T-cell (primary cell): ENCODE measurements around the gene BCR. TPM values are rescaled to one million over a fixed set of nuclear protein-coding genes. Genes with fewer than 3 reads are reported as not detected.

Source experiments
- ATAC-seq, 4 experiments: fragments of 200-7000 bp in 3 of 4; fragments of 150-1000 bp in 1 of 4; cut with Tn5 transposase; replicated peaks in 1 of 4; 1 replicate in 3 of 4; 2 replicates in 1 of 4; pipeline ENCODE4 v1.10.0; 2021; ENCODE audit warnings: moderate library complexity in 3 of 4, mild to moderate bottlenecking in 2 of 4, moderate number of reproducible peaks in 1 of 4
- CTCF ChIA-PET, 2 donors: fragments of 300-600 bp; sonication (Branson Sonifier 250); formaldehyde crosslinking; loops; one replicate each; lab custom pipeline; 2022; ENCODE audit warnings: antibody characterized with exemption in 2 of 2; lab: Charles Lee
- POLR2A ChIA-PET, 2 donors: fragments of 300-600 bp; sonication (Branson Sonifier 250); formaldehyde crosslinking; loops; one replicate each; lab custom pipeline; 2022; ENCODE audit warnings: antibody characterized with exemption in 2 of 2; lab: Charles Lee
- DNase-seq, 35 experiments: peaks; one replicate each; pipeline versions ENCODE4 v3.0.0 to v3.0.0-alpha.2; 2013 to 2023
- H3K27ac ChIP-seq: one replicate; pipeline ENCODE4 v1.5.1; 2013; ENCODE audit warnings: low read length
- H3K27me3 ChIP-seq, 2 experiments: replicated peaks in 1 of 2; 1 replicate in 1 of 2; 2 replicates in 1 of 2; pipeline versions ENCODE4 v1.6.1 to v1.7.0; 2013; ENCODE audit warnings: low read length in 1 of 2, mixed read lengths in 1 of 2; ENCODE audit not compliant: control insufficient read depth in 2 of 2, insufficient read depth in 2 of 2; ENCODE audit errors: extremely low read depth in 1 of 2
- H3K36me3 ChIP-seq, 2 donors: 1 replicate in 1 of 2; 2 replicates in 1 of 2; pipeline versions ENCODE4 v1.6.1 to v1.7.0; 2013; ENCODE audit warnings: low read length in 1 of 2; ENCODE audit not compliant: control insufficient read depth in 2 of 2, insufficient read depth in 1 of 2; ENCODE audit errors: extremely low read depth in 1 of 2
- H3K4me1 ChIP-seq, 2 experiments: 1 replicate in 1 of 2; 2 replicates in 1 of 2; pipeline versions ENCODE4 v1.6.1 to v1.7.0; 2013; ENCODE audit warnings: low read length in 2 of 2, mixed read lengths in 1 of 2; ENCODE audit not compliant: insufficient read depth in 2 of 2, control insufficient read depth in 1 of 2; ENCODE audit errors: extremely low read depth in 1 of 2
- H3K4me3 ChIP-seq, 2 donors: 1 replicate in 1 of 2; 2 replicates in 1 of 2; pipeline versions ENCODE4 v1.5.1 to v1.7.0; 2013; ENCODE audit warnings: mild to moderate bottlenecking in 2 of 2, low read length in 1 of 2, moderate library complexity in 1 of 2; ENCODE audit not compliant: control insufficient read depth in 1 of 2; ENCODE audit errors: extremely low read depth in 1 of 2
- H3K9me3 ChIP-seq: 2 replicates; pipeline ENCODE4 v1.7.0; 2013
- H3K27ac Mint-ChIP-seq, 2 donors: one replicate each; pipeline ENCODE4 v1.8.0; 2020 to 2021; ENCODE audit warnings: mild to moderate bottlenecking in 2 of 2, mixed read lengths in 2 of 2
- H3K27me3 Mint-ChIP-seq, 2 donors: one replicate each; pipeline ENCODE4 v1.8.0; 2021 to 2022; ENCODE audit warnings: mixed read lengths in 2 of 2
- H3K36me3 Mint-ChIP-seq: one replicate; pipeline ENCODE4 v1.8.0; 2021; ENCODE audit warnings: mixed read lengths
- H3K4me1 Mint-ChIP-seq, 3 donors: one replicate each; pipeline ENCODE4 v1.8.0; 2020 to 2022; ENCODE audit warnings: mixed read lengths in 3 of 3, mild to moderate bottlenecking in 1 of 3
- H3K4me3 Mint-ChIP-seq, 3 donors: one replicate each; pipeline ENCODE4 v1.8.0; 2020 to 2022; ENCODE audit warnings: mild to moderate bottlenecking in 3 of 3, mixed read lengths in 3 of 3, moderate library complexity in 3 of 3
- H3K9me3 Mint-ChIP-seq, 3 donors: one replicate each; pipeline ENCODE4 v1.8.0; 2020 to 2022; ENCODE audit warnings: mixed read lengths in 3 of 3
- WGBS: methylation state at CpG from one replicate; pipeline ENCODE4 v1.1.5; 2013; ENCODE audit warnings: missing lambda C conversion rate; ENCODE audit not compliant: insufficient coverage; 5-methylcytosine and 5-hydroxymethylcytosine counted together
- total RNA-seq, 35 experiments: library from RNA in 6 of 35; stranded (reverse) in 6 of 35; fragments of 120-200 nt in 1 of 35; gene quantifications; one replicate each; pipeline versions ENCODE4 v1.2.1 to v1.2.4 and lab custom pipeline; 2013 to 2026

The BCR gene
- total RNA-seq, 5 donors from 2014 or later (not counting 1 experiment from before 2014, with no cell fraction given) = 74.6 to 103 (median 85.5) TPM

DNA sequence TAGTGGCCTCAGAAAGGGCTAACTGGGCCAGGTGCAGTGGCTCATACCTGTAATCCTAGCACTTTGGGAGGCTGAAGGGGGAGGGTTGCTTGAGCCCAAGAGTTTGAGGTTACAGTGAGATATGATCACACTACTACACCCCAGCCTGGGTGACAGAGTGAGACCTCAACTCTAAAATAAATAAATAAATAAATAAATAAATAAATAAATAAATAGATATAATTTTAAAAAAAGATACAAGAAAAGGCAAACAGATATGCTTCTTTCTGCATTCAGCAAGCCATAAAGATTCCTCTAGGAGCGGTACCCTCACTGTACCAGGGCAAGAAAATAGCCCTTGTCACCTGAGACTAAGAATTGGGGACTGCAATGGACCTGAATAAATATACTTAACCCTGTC, 37.2 kb upstream of the BCR start:
- Mint-ChIP-seq H3K27ac (peak overlapping the region; percentile 88 to 89), H3K4me3 (peak overlapping the region in 2 of 3 donors; percentile 58 to 75), H3K9me3 (no peaks in the 10 kb centered on the region), H3K27me3 (no peaks in the 10 kb centered on the region), H3K36me3 (no peaks in the 10 kb centered on the region), H3K4me1 (peaks cover 58 to 72% (median 60%) of the 10 kb centered on the region in 3 donors)
- H3K4me3 ChIP-seq = no peak overlapping the region
- H3K27ac ChIP-seq = peak overlapping the region; percentile 90
- peaks cover 25 to 79% of the 10 kb centered on the region in 2 experiments for H3K4me1 ChIP-seq
- ATAC-seq = no peak
- DNase-seq = no peak
- ChIA-PET POLR2A (no interaction called here), CTCF (no interaction called here)
- no peaks in the 10 kb centered on the region for H3K9me3 ChIP-seq
- no CpG with 5 or more reads among the region's 1 CpG for WGBS
- H3K27me3 ChIP-seq = no peaks in the 10 kb centered on the region
- H3K36me3 ChIP-seq = no peaks in the 10 kb centered on the region

- Mint-ChIP-seq H3K9me3 (no peaks in the 10 kb centered on the region), H3K4me3 (peak overlapping the region; percentile 70 to 78 (median 74)), H3K27me3 (no peaks in the 10 kb centered on the region), H3K36me3 (no peaks in the 10 kb centered on the region), H3K27ac (peak overlapping the region; percentile 90 to 91), H3K4me1 (peaks cover 48 to 62% (median 50%) of the 10 kb centered on the region in 3 donors)
- no peaks in the 10 kb centered on the region for H3K27me3 ChIP-seq
- ChIA-PET CTCF (interaction anchor here in 1 of 2 donors (0.6 to 1.1 kb wide), 8 partner anchors 9 to 141 kb away, joined by 3 to 8 read pairs (median 4); partner anchors contain the start of gene BCR), POLR2A (interaction anchor here in 1 of 2 donors (0.6 kb wide), 2 partner anchors 9 to 145 kb away, joined by 3 to 7 read pairs; no protein-coding TSS in a partner anchor)
- peak overlapping the region; percentile 80 for H3K27ac ChIP-seq
- DNase-seq (no peak), ATAC-seq (no peak)
- peak overlapping the region in 1 of 2 donors; percentile 46 for H3K4me3 ChIP-seq
- no peaks in the 10 kb centered on the region for H3K36me3 ChIP-seq
- no CpG with 5 or more reads among the region's 4 CpGs for WGBS
- H3K4me1 ChIP-seq = peaks cover 25 to 66% of the 10 kb centered on the region in 2 experiments
- no peaks in the 10 kb centered on the region for H3K9me3 ChIP-seq
Observed at GRCh38 chr22:23144432-23144831, 35.9 kb upstream of the BCR start.

DNA sequence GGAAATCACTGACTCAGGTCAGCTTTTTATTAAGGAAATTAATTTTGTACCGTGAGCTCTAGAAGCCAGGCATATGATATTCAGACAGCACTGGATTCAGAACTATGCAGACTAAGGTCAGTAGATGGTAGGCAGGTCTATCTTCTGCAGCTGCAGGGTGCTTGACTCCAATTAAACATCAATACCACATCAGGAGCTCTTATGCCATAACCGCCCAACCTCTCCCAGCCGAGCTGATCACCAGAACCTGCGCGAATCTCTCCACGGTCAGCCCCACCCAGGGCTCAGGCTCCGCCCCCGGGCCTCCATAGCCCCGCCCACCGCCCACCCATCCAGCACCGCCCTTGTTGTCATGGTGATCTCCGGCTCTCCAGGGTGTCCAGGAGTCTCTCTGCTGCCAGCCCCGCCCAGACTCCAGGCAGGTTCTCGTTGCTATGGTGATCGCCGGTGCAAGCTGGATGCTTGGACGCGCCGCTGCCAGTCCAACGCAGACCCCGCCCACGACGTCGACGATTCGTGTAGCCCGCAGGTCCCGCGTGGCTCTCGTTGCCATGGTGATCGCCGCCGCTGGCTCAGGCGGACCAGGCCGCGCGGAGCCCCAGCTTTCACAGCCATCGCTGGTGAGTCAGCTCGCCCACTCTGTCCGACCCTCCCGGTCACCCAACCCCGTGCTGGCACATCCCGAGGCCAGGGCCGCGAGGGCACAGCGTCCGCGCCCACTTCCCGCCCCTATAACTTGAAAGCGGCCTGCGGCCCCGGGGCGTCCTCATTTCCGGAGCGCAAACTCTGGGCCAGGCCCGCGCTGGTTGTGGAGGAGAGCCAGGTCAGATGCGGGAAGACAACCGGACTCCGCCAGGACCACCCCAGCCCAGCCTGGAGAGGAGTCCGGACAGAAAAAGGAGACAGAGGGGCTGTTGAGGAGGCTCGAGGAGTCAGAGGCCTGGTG, 35.1 kb upstream of the BCR start, which contains the start of gene RAB36:
Gene RAB36 (plus strand): TSS at position 546 of the 946 bp plus-strand sequence. CDS start 1,140 bp downstream, outside the sequence.
- H3K27ac Mint-ChIP-seq = peak within 1 kb of the TSS; percentile 90 to 91
- WGBS = 28% methylated on average over 57 of the region's 62 CpGs
- POLR2A ChIA-PET = interaction anchor here in 1 of 2 donors (0.6 to 1.0 kb wide), 2 partner anchors 9 to 26 kb away, joined by 3 to 7 read pairs; no protein-coding TSS in a partner anchor

DNA sequence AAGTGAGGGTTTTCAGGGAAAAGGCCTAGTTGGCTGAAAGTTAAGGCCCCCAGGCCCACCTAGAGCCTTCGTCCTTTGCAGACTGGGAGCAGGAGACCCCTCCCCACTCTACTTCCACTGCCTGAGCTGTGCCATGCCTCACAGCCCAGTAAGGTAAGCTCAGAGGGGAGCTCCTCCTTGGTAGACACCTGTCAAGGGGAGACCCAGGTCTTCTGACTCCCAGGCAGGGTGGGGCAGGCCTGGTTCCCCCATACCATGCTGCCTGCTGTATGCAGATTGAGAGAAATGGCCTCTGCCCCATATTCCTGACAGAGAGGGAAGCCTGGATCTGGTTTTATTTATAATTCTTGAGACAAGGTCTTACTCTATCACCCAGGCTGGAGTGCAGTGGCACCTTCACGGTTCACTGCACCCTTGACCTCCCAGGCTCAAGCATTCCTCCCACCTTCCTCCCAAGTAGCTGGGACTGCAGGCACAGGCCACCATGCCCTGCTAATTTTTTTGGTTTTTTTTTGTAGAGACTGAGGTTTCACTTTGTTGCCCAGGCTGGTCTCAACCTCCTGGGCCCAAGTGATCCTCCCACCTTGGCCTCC, 34.3 kb upstream of the BCR start:
- H3K4me3 Mint-ChIP-seq = peak overlapping the region in 2 of 3 donors; percentile 70 to 74
- DNase-seq (no peak), ATAC-seq (no peak)
- POLR2A ChIA-PET = interaction anchor here in 1 of 2 donors (1.0 kb wide), 1 partner anchor 26 kb away, joined by 3 read pairs; no protein-coding TSS in a partner anchor
- peak overlapping the region; percentile 80 for H3K27ac ChIP-seq
- H3K4me3 ChIP-seq = peak overlapping the region in 1 of 2 donors; percentile 46
- WGBS = no CpG with 5 or more reads among the region's 2 CpGs
- CTCF ChIA-PET = interaction anchor here in 1 of 2 donors (1.1 kb wide), 1 partner anchor 33 kb away, joined by 3 read pairs; no protein-coding TSS in a partner anchor
- peaks cover 43 to 49% (median 45%) of the 10 kb centered on the region in 3 donors for H3K4me1 Mint-ChIP-seq
- no peaks in the 10 kb centered on the region for H3K27me3 Mint-ChIP-seq
- no peaks in the 10 kb centered on the region for H3K9me3 Mint-ChIP-seq
- H3K27me3 ChIP-seq = no peaks in the 10 kb centered on the region
- no peaks in the 10 kb centered on the region for H3K36me3 ChIP-seq
- no peaks in the 10 kb centered on the region for H3K9me3 ChIP-seq
- peak overlapping the region; percentile 90 to 91 for H3K27ac Mint-ChIP-seq
- no peaks in the 10 kb centered on the region for H3K36me3 Mint-ChIP-seq
- peaks cover 18 to 52% of the 10 kb centered on the region in 2 experiments for H3K4me1 ChIP-seq

More for the DNA sequence above, 35.1 kb upstream of the BCR start, which contains the start of gene RAB36:
- DNase-seq = peak; percentile 65 to 96 (median 85)
- Mint-ChIP-seq H3K4me3 (peak within 1 kb of the TSS; percentile 70 to 78 (median 74)), H3K27me3 (no peaks in the 10 kb centered on the region), H3K4me1 (peaks cover 48 to 57% (median 49%) of the 10 kb centered on the region in 3 donors), H3K36me3 (no peaks in the 10 kb centered on the region), H3K9me3 (no peaks in the 10 kb centered on the region)
- Histone ChIP-seq H3K27me3 (no peaks in the 10 kb centered on the region), H3K4me1 (peaks cover 23 to 60% of the 10 kb centered on the region in 2 experiments), H3K36me3 (no peaks in the 10 kb centered on the region), H3K27ac (peak within 1 kb of the TSS; percentile 80), H3K9me3 (no peaks in the 10 kb centered on the region), H3K4me3 (peak within 1 kb of the TSS in 1 of 2 donors; percentile 46)
- ATAC-seq = peak; percentile 51 to 61 (median 56)
- CTCF ChIA-PET = interaction anchor here in 1 of 2 donors (0.7 to 1.1 kb wide), 7 partner anchors 9 to 134 kb away, joined by 3 to 8 read pairs (median 3); partner anchors contain the start of gene BCR

DNA sequence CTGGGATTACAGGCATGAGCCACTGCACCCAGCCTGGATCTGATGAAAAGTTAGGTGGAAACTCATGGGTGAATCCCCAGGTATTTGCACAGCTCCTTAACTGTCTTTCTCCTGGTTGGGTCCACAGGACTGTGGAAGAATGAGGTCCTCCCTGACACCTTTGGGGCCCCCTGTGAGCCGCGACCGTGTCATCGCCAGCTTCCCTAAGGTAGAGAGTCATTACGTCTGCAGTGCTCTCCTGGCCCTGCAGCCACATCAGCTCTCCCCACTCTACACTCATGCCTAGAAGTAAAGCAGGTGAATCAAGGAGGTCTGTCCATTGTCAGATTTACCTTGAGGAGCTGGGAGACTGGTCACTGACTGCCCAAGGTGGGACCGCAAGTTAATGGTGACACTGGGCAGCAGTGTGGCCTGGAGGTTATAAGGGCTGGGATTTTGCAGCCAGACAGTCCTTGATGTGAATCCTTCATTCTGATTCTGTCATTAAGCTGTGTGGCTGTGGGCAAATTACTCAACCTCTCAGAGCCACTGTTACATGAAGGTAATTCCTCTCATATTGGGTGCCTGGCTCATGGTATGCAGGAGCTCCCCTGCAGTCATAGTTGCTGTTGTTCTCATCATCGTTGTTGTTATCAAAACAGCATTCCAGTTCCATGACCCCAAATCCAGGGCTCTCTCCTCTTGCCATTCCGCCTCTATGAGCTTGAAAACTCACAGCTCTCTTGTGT, 33.7 kb upstream of the BCR start:
- H3K9me3 ChIP-seq = no peaks in the 10 kb centered on the region
- peaks cover 14 to 46% of the 10 kb centered on the region in 2 experiments for H3K4me1 ChIP-seq
- no peak for DNase-seq
- no peaks in the 10 kb centered on the region for H3K36me3 Mint-ChIP-seq
- peak overlapping the region; percentile 75 to 91 for H3K27ac Mint-ChIP-seq
- H3K9me3 Mint-ChIP-seq = no peaks in the 10 kb centered on the region
- ChIA-PET CTCF (no interaction called here), POLR2A (interaction anchor here in 1 of 2 donors (0.7 kb wide), 1 partner anchor 550 kb away, joined by 3 read pairs; no protein-coding TSS in a partner anchor)
- peak overlapping the region; percentile 36 for H3K27ac ChIP-seq
- H3K4me3 Mint-ChIP-seq = peak overlapping the region in 2 of 3 donors; percentile 17 to 70
- H3K27me3 ChIP-seq = no peaks in the 10 kb centered on the region
- ATAC-seq = no peak
- no peaks in the 10 kb centered on the region for H3K27me3 Mint-ChIP-seq
- WGBS = 75% methylated on average over 4 of the region's 8 CpGs
- H3K4me3 ChIP-seq = no peak overlapping the region
- peaks cover 36 to 43% (median 39%) of the 10 kb centered on the region in 3 donors for H3K4me1 Mint-ChIP-seq
- no peaks in the 10 kb centered on the region for H3K36me3 ChIP-seq
